Breast epithelium (tissue), 4 donors: ENCODE measurements around the gene TFB1M. TPM values are rescaled to one million over a fixed set of nuclear protein-coding genes. Genes with fewer than 3 reads are reported as not detected.

Experiments
- DNase-seq, 2 donors: peaks; one replicate each; pipeline ENCODE4 v3.0.0-alpha.2; 2019; ENCODE audit warnings: low spot score in 2 of 2
- H3K27ac ChIP-seq, 2 donors: fragments of 200-600 bp; sonication (generic) in 1 of 2; one replicate each; pipeline ENCODE4 v1.5.1; 2016 to 2019; ENCODE audit warnings: mild to moderate bottlenecking in 1 of 2
- H3K27me3 ChIP-seq, 2 donors: fragments of 200-600 bp; sonication (generic) in 1 of 2; one replicate each; pipeline versions ENCODE4 v1.5.1 to v1.6.0; 2017 to 2019; ENCODE audit warnings: control low read depth in 1 of 2, mild to moderate bottlenecking in 1 of 2
- H3K36me3 ChIP-seq: fragments of 200-600 bp; one replicate; pipeline ENCODE4 v1.5.1; 2019
- H3K4me1 ChIP-seq, 2 donors: fragments of 200-600 bp; sonication (generic); one replicate each; pipeline ENCODE4 v1.5.1; 2016 to 2019; ENCODE audit warnings: control low read depth in 1 of 2
- H3K4me3 ChIP-seq, 3 donors: fragments of 200-600 bp; sonication (generic); 1 replicate in 2 of 3; 2 replicates in 1 of 3; pipeline ENCODE4 v1.5.1; 2016 to 2019; ENCODE audit warnings: mild to moderate bottlenecking in 3 of 3, moderate library complexity in 2 of 3
- H3K9me3 ChIP-seq, 2 donors: fragments of 200-600 bp; sonication (generic) in 1 of 2; one replicate each; pipeline ENCODE4 v1.5.1; 2016 to 2019; ENCODE audit warnings: control low read depth in 1 of 2
- CTCF ChIP-seq, 3 donors: fragments of 450-650 bp; IDR thresholded peaks; one replicate each; pipeline ENCODE4 v1.5.1; 2016 to 2017; ENCODE audit warnings: antibody characterized with exemption in 3 of 3, mild to moderate bottlenecking in 3 of 3, moderate library complexity in 3 of 3
- POLR2A ChIP-seq: fragments of 450-650 bp; IDR thresholded peaks from one replicate; pipeline ENCODE4 v1.6.1; 2016; ENCODE audit warnings: antibody characterized with exemption, mild to moderate bottlenecking, moderate library complexity
- POLR2AphosphoS5 ChIP-seq, 3 donors: sonication (generic); formaldehyde crosslinking; IDR thresholded peaks; one replicate each; pipeline ENCODE4 v1.6.1; 2017; ENCODE audit warnings: antibody characterized with exemption in 3 of 3
- intact Hi-C: fragments of 100-400 bp; cut with DNase I; formaldehyde crosslinking; loops from one replicate; pipeline ENCODE4 v1.15.1; 2023; ENCODE audit warnings: low total_unique reads
- total RNA-seq, 3 donors: library from RNA; depleted of rRNA; stranded (reverse); fragments of >200 nt; gene quantifications; one replicate each; pipeline ENCODE4 v1.1.0, GENCODE V29; 2016

Gene TFB1M
- total RNA-seq, 3 donors from 2014 or later, result 9.9 to 28.5 (median 18.4) TPM

- no peaks in the 10 kb centered on the region for H3K9me3 ChIP-seq
- H3K27ac ChIP-seq, result peak overlapping the region; percentile 25 to 61
- H3K36me3 ChIP-seq, result no peaks in the 10 kb centered on the region
- no peaks in the 10 kb centered on the region for H3K27me3 ChIP-seq
- DNase-seq, result no peak
- intact Hi-C loops, result no loop called here
- no peaks in the 10 kb centered on the region for H3K4me1 ChIP-seq
- no peak for TF ChIP-seq CTCF (IDR thresholded peaks at IDR 0.05)
- TF ChIP-seq POLR2A, result no peak
- TF ChIP-seq POLR2AphosphoS5 (IDR thresholded peaks at IDR 0.05), result no peak
- peak overlapping the region in 2 of 3 donors; percentile 10 to 47 for H3K4me3 ChIP-seq
Measured at GRCh38 chr6:155228546-155229166, 85.6 kb downstream of the TFB1M start.

GRCh38 chr6:155227046-155227445, 87.2 kb downstream of the TFB1M start:
- H3K27ac ChIP-seq, result no peak overlapping the region

GRCh38 chr6:155224618-155225017, 89.7 kb downstream of the TFB1M start:
- TF ChIP-seq POLR2A, result no peak
- no peak for TF ChIP-seq POLR2AphosphoS5 (IDR thresholded peaks at IDR 0.05)
- no peak for TF ChIP-seq CTCF (IDR thresholded peaks at IDR 0.05)
- Histone ChIP-seq H3K4me3 (no peak overlapping the region), H3K36me3 (no peaks in the 10 kb centered on the region), H3K9me3 (no peaks in the 10 kb centered on the region), H3K27me3 (no peaks in the 10 kb centered on the region), H3K4me1 (no peaks in the 10 kb centered on the region), H3K27ac (no peak overlapping the region)
- DNase-seq, result peak in 1 of 2 donors; percentile 40
- intact Hi-C loops, result no loop called here

More at GRCh38 chr6:155227046-155227445, 87.2 kb downstream of the TFB1M start:
- intact Hi-C loops, result no loop called here
- no peaks in the 10 kb centered on the region for H3K9me3 ChIP-seq
- no peaks in the 10 kb centered on the region for H3K36me3 ChIP-seq
- no peaks in the 10 kb centered on the region for H3K4me1 ChIP-seq
- no peak overlapping the region for H3K4me3 ChIP-seq
- TF ChIP-seq POLR2A (no peak), POLR2AphosphoS5 (IDR thresholded peaks at IDR 0.05) (no peak), CTCF (IDR thresholded peaks at IDR 0.05) (no peak)
- DNase-seq, result no peak
- no peaks in the 10 kb centered on the region for H3K27me3 ChIP-seq

GRCh38 chr6:155223646-155224451, 90.4 kb downstream of the TFB1M start:
- intact Hi-C loops, result no loop called here
- H3K27ac ChIP-seq, result no peak overlapping the region
- no peak for DNase-seq
- no peak overlapping the region for H3K4me3 ChIP-seq
- TF ChIP-seq POLR2A (no peak), CTCF (IDR thresholded peaks at IDR 0.05) (no peak), POLR2AphosphoS5 (IDR thresholded peaks at IDR 0.05) (no peak)
- H3K9me3 ChIP-seq, result no peaks in the 10 kb centered on the region
- no peaks in the 10 kb centered on the region for H3K27me3 ChIP-seq
- H3K36me3 ChIP-seq, result no peaks in the 10 kb centered on the region
- no peaks in the 10 kb centered on the region for H3K4me1 ChIP-seq

GRCh38 chr6:155222506-155222905, 91.8 kb downstream of the TFB1M start:
- no peaks in the 10 kb centered on the region for H3K27me3 ChIP-seq
- H3K36me3 ChIP-seq, result no peaks in the 10 kb centered on the region
- H3K4me1 ChIP-seq, result no peaks in the 10 kb centered on the region
- TF ChIP-seq POLR2AphosphoS5 (IDR thresholded peaks at IDR 0.05) (no peak), CTCF (IDR thresholded peaks at IDR 0.05) (no peak), POLR2A (no peak)
- H3K27ac ChIP-seq, result no peak overlapping the region
- H3K4me3 ChIP-seq, result no peak overlapping the region
- intact Hi-C loops, result no loop called here
- no peak for DNase-seq
- no peaks in the 10 kb centered on the region for H3K9me3 ChIP-seq
